GM23338 (cell line): ENCODE results near the gene TMEM242. TPM values are rescaled to one million over a fixed set of nuclear protein-coding genes. Genes with fewer than 3 reads are reported as not detected.

Experiments
- ATAC-seq: fragments of 200-7000 bp; cut with Tn5 transposase; 3 replicates; pipeline ENCODE4 v1.9.1; 2020
- DNase-seq: peaks from one replicate; pipeline ENCODE4 v3.0.0-alpha.2; 2015; ENCODE audit warnings: low spot score
- H2AFZ ChIP-seq: fragments of 200-600 bp; sonication (generic); 2 replicates; pipeline ENCODE4 v1.8.0; 2016; ENCODE audit warnings: antibody characterized with exemption, mild to moderate bottlenecking, moderate library complexity
- H3F3A ChIP-seq: fragments of 200-600 bp; sonication (generic); replicated peaks from 2 replicates; pipeline ENCODE4 v1.8.0; 2017; ENCODE audit warnings: antibody characterized with exemption, mixed run types, low read depth
- H3K27ac ChIP-seq: fragments of 200-600 bp; sonication (generic); 2 replicates; pipeline ENCODE4 v1.6.1; 2016; ENCODE audit warnings: low read depth
- H3K27me3 ChIP-seq: fragments of 200-600 bp; sonication (generic); 2 replicates; pipeline ENCODE4 v1.8.0; 2016; ENCODE audit warnings: mild to moderate bottlenecking, mixed run types, moderate library complexity; ENCODE audit not compliant: insufficient read depth
- H3K36me3 ChIP-seq: fragments of 200-600 bp; sonication (generic); 2 replicates; pipeline ENCODE4 v1.8.0; 2016; ENCODE audit warnings: mild to moderate bottlenecking; ENCODE audit not compliant: insufficient read depth
- H3K4me1 ChIP-seq: fragments of 200-600 bp; sonication (generic); 2 replicates; pipeline ENCODE4 v1.8.0; 2016; ENCODE audit warnings: mild to moderate bottlenecking, moderate library complexity; ENCODE audit not compliant: insufficient read depth
- H3K4me2 ChIP-seq: fragments of 200-600 bp; sonication (generic); 2 replicates; pipeline ENCODE4 v1.7.1; 2017; ENCODE audit warnings: mixed run types
- H3K4me3 ChIP-seq: fragments of 200-600 bp; sonication (generic); 2 replicates; pipeline ENCODE4 v1.6.1; 2016; ENCODE audit warnings: mixed run types
- H3K79me2 ChIP-seq: fragments of 200-600 bp; sonication (generic); replicated peaks from 2 replicates; pipeline ENCODE4 v1.8.0; 2017; ENCODE audit warnings: mild to moderate bottlenecking; ENCODE audit not compliant: insufficient read depth
- H3K9me2 ChIP-seq: fragments of 200-600 bp; sonication (generic); 2 replicates; pipeline ENCODE4 v1.8.0; 2017; ENCODE audit not compliant: insufficient read depth
- H4K20me1 ChIP-seq: fragments of 200-600 bp; sonication (generic); replicated peaks from 2 replicates; pipeline ENCODE4 v1.8.0; 2017; ENCODE audit warnings: mild to moderate bottlenecking; ENCODE audit not compliant: insufficient read depth
- H3K27ac Mint-ChIP-seq: 2 replicates; pipeline ENCODE4 v1.8.0; 2020; ENCODE audit warnings: inconsistent platforms, mild to moderate bottlenecking, moderate library complexity, mixed read lengths
- H3K27me3 Mint-ChIP-seq: 3 replicates; pipeline ENCODE4 v1.8.0; 2022; ENCODE audit warnings: low read depth, mild to moderate bottlenecking, moderate library complexity, mixed read lengths, inconsistent platforms; ENCODE audit not compliant: insufficient read depth, poor library complexity
- H3K36me3 Mint-ChIP-seq: 3 replicates; pipeline ENCODE4 v1.8.0; 2021; ENCODE audit warnings: low read depth, mild to moderate bottlenecking, inconsistent platforms, moderate library complexity, mixed read lengths
- H3K4me1 Mint-ChIP-seq: 3 replicates; pipeline ENCODE4 v1.8.0; 2020; ENCODE audit warnings: mild to moderate bottlenecking, inconsistent platforms, mixed read lengths
- H3K4me3 Mint-ChIP-seq: 3 replicates; pipeline ENCODE4 v1.8.0; 2021; ENCODE audit warnings: moderate library complexity, mild to moderate bottlenecking, inconsistent platforms, mixed read lengths
- H3K9me3 Mint-ChIP-seq: 3 replicates; pipeline ENCODE4 v1.8.0; 2020; ENCODE audit warnings: moderate library complexity, mild to moderate bottlenecking, inconsistent platforms, mixed read lengths
- CREB1 ChIP-seq: fragments of 250-450 bp; sonication (Bioruptor Pico); IDR thresholded peaks from 2 replicates; pipeline ENCODE4 v1.5.0; 2020; ENCODE audit warnings: low read depth, mild to moderate bottlenecking, moderate library complexity
- JUNB ChIP-seq: IDR thresholded peaks from one replicate; pipeline ENCODE4 v1.6.1; 2016; ENCODE audit warnings: antibody characterized with exemption; ENCODE audit not compliant: unreplicated experiment
- NANOG ChIP-seq: IDR thresholded peaks from 2 replicates; pipeline ENCODE4 v1.6.1; 2016; ENCODE audit warnings: antibody characterized with exemption, borderline replicate concordance
- POLR2AphosphoS5 ChIP-seq: IDR thresholded peaks from 2 replicates; pipeline ENCODE4 v1.6.1; 2016; ENCODE audit warnings: antibody characterized with exemption, low read depth
- REST ChIP-seq: IDR thresholded peaks from one replicate; pipeline ENCODE4 v1.6.1; 2018; ENCODE audit warnings: antibody characterized with exemption; ENCODE audit not compliant: unreplicated experiment
- STAT1 ChIP-seq: IDR thresholded peaks from one replicate; pipeline ENCODE4 v1.6.1; 2016; ENCODE audit warnings: antibody characterized with exemption; ENCODE audit not compliant: unreplicated experiment
- ZNF114 ChIP-seq: fragments of 250-450 bp; sonication (Bioruptor Pico); IDR thresholded peaks from 2 replicates; pipeline ENCODE4 v1.5.0; 2020; ENCODE audit warnings: mild to moderate bottlenecking, moderate library complexity
- ZNF331 ChIP-seq: fragments of 250-450 bp; sonication (Bioruptor Pico); IDR thresholded peaks from 2 replicates; pipeline ENCODE4 v1.5.0; 2020; ENCODE audit warnings: low read depth, mild to moderate bottlenecking, moderate library complexity
- ZNF462 ChIP-seq: fragments of 250-450 bp; sonication (Bioruptor Pico); IDR thresholded peaks from 2 replicates; pipeline ENCODE4 v1.5.0; 2020; ENCODE audit warnings: mild to moderate bottlenecking, moderate library complexity
- polyA plus RNA-seq: library from polyadenylated mRNA; unstranded; fragments of >200 nt; fragmentation: Nextera tagmentation; extraction: Ambion mirVana; gene quantifications from 2 replicates; pipeline ENCODE4 v1.2.1, GENCODE V29; 2016
- total RNA-seq: library from RNA; depleted of rRNA; stranded (reverse); fragments of >200 nt; shearing (Covaris generic); gene quantifications from 2 replicates; pipeline ENCODE4 v1.2.3, GENCODE V29; 2014
- TF ChIP-seq, protein P1 (sequence below): IDR thresholded peaks from 2 replicates; pipeline ENCODE4 v1.6.1; 2016; ENCODE audit warnings: antibody characterized with exemption

TMEM242 gene
- total and polyA plus RNA-seq, 2 experiments from 2014 or later = 3.7 to 9.7 TPM

DNA sequence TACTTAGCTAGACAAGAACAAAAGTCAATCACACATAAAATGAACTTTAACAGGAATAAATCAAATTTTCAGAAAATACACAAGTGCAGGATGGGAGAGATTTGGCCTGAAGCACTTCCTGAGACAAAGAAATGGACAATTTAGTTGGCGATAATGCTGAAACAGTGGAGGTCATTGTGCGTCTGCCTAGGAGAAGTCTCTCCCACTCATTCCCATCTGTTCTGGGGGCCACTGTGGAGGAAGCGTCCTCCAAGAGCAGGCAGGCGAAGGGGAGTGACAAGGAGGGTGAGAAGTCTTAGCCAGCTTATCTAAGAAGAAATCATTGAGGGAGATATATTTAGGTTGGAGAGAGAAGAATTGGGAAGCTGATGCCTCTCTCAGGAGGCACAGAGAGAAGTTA, 10.2 kb upstream of the TMEM242 start:
- peaks cover 3% of the 10 kb centered on the region for H3K27me3 Mint-ChIP-seq
- Histone ChIP-seq H2AFZ (no peak overlapping the region), H3K27me3 (no peaks in the 10 kb centered on the region), H3K27ac (no peak overlapping the region), H3K4me2 (no peak overlapping the region), H3K9me2 (no peaks in the 10 kb centered on the region), H3K4me1 (no peaks in the 10 kb centered on the region), H3K79me2 (no peaks in the 10 kb centered on the region), H3K36me3 (no peaks in the 10 kb centered on the region), H4K20me1 (no peaks in the 10 kb centered on the region), H3F3A (no peaks in the 10 kb centered on the region), H3K4me3 (no peak overlapping the region)
- ATAC-seq (no peak), DNase-seq (no peak)
- no peaks in the 10 kb centered on the region for H3K4me1 Mint-ChIP-seq
- H3K27ac Mint-ChIP-seq = no peak overlapping the region
- TF ChIP-seq POLR2AphosphoS5 = no peak
- TF ChIP-seq NANOG = no peak
- TF ChIP-seq CREB1 = no peak
- TF ChIP-seq JUNB = no peak
- no peak for TF ChIP-seq ZNF331 (CRISPR knock-in tag)
- TF ChIP-seq, protein P1, sequence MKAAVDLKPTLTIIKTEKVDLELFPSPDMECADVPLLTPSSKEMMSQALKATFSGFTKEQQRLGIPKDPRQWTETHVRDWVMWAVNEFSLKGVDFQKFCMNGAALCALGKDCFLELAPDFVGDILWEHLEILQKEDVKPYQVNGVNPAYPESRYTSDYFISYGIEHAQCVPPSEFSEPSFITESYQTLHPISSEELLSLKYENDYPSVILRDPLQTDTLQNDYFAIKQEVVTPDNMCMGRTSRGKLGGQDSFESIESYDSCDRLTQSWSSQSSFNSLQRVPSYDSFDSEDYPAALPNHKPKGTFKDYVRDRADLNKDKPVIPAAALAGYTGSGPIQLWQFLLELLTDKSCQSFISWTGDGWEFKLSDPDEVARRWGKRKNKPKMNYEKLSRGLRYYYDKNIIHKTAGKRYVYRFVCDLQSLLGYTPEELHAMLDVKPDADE = no peak
- no peak for TF ChIP-seq STAT1
- no peak for TF ChIP-seq REST
- no peak overlapping the region for H3K4me3 Mint-ChIP-seq
- no peaks in the 10 kb centered on the region for H3K9me3 Mint-ChIP-seq
- no peaks in the 10 kb centered on the region for H3K36me3 Mint-ChIP-seq

DNA sequence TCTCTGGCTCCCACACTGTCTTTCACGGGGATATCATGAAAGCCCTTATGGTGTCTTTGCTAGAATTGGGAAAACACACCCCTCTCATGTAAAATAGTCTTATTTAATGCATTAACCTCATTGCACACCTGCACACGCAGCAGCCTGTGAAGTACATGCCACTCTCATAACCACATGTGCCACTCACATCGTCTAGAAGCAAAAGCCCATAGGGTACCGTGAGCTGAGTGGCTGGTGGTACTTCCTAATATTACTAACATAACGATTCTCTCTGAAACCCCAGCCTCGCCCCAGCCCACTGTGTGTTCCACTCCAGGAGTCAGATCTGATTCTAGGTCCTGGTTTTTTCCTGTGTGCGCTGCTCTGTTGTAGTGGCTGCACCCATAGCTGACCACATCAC, 9.5 kb upstream of the TMEM242 start:
- no peaks in the 10 kb centered on the region for H3K27me3 Mint-ChIP-seq
- H3K4me3 Mint-ChIP-seq = no peak overlapping the region
- Histone ChIP-seq H3K4me3 (no peak overlapping the region), H4K20me1 (no peaks in the 10 kb centered on the region), H3K79me2 (no peaks in the 10 kb centered on the region), H3K9me2 (no peaks in the 10 kb centered on the region), H3K27me3 (no peaks in the 10 kb centered on the region), H3K4me1 (no peaks in the 10 kb centered on the region), H2AFZ (no peak overlapping the region), H3K4me2 (no peak overlapping the region), H3F3A (no peaks in the 10 kb centered on the region), H3K27ac (no peak overlapping the region), H3K36me3 (no peaks in the 10 kb centered on the region)
- no peak for ATAC-seq
- H3K36me3 Mint-ChIP-seq = no peaks in the 10 kb centered on the region
- DNase-seq = no peak
- no peaks in the 10 kb centered on the region for H3K4me1 Mint-ChIP-seq
- H3K27ac Mint-ChIP-seq = no peak overlapping the region
- H3K9me3 Mint-ChIP-seq = no peaks in the 10 kb centered on the region
- TF ChIP-seq ZNF114 (CRISPR knock-in tag) (no peak), JUNB (no peak), ZNF462 (no peak)
